ENCODE data around the gene PTPN4.
A peak's percentile ranks its signal among the peaks of the same experiment; 100 is the strongest.

PTPN4 gene

DNA sequence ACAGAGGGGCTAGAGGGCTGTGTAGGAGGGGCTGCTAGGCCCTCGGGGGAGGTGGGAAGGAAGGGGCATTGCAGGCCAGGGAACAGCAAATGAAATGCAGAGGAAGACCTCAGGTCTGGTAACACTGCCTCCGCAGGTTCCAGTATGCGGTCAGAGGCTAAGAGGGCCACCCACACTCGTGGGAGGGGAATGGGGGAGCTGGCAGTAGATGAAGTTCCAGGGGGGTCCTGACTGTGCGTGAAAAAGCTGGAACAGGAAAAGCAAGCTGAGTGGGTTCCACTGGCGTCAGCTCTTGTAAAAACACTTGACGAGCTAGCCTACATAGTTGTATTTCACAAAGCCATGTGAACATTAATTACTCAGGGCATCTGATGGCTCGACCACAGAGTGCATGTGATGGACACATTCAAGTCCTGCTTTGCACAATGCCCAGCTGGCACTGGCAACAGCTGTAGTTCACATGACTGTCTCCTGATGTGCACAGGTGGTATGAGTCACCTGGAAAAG lies 29.0 kb upstream of the PTPN4 start:
- FAIRE-seq (no peak), DNase-seq (ENCODE audit: extremely low spot score, insufficient read length, low read depth) (no peak)

DNA sequence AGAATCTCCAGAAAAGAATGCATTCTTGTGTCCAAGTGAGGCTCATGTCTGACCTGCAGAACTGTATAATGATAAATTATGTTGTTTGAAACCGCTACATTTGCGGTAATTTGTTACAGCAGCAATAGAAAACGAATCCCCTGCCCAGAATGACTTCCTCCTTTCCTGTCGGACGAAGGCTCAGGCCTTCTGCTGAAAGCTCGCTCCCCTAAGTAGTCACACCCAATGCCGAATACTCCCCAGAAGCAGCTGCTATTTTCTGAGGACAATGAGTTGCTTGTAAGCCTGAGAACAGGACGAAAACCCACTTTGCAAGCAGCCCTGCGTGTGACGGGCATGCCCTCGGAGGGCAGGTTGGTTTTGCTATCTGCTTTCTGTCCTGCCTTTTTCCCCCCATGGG lies 27.7 kb upstream of the PTPN4 start:
- no peak for DNase-seq (ENCODE audit: extremely low spot score, insufficient read length, low read depth)
- FAIRE-seq: no peak

DNA sequence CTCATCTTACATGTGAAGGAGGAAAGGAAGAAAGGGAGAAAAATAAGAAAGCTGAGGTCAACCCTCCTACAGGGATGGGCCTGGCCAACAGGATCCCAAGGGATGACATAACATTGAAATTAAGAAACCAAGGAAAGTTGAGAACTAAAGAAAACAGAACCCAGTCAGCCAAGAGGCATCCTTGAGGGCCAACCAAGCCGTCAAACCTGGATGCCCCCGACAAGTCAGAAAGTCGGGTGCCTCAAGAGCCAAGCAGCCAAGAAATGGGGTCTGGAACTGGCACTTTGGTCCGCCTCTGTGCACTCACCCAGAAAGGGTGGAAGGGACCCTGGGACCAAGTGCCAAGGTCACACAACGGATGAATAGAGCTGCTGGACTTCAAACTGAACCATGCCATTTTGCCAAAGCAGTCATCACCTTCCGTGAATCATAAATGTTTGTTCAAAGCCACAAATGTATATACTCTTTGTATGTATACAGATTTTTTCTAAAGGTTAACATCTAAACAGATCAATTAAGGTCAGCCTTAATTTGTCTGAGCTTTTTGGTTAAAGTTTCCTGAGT lies 27.0 kb upstream of the PTPN4 start:
- FAIRE-seq (no peak), DNase-seq (ENCODE audit: extremely low spot score, insufficient read length, low read depth) (no peak)

DNA sequence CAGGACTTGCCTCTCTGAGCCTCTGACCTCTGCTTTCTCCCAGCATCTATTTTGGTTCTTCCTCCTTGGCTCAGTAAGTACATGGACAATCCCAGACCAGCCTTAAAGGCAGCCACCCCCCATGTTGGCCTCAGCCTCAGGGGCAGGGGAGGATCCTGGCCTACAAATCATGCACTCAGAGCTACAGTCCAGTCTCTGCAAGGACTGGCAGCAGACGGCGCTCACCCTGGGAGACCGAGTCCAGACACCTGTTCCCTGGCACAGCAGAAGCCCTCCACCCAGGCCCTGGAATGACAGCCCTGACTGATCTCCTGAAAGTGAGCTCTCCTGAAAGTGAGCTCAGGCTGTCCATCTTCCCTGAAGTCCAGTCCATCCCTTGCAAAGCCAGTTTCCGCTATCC lies 25.7 kb upstream of the PTPN4 start:
- no peak for FAIRE-seq
- DNase-seq (ENCODE audit: extremely low spot score, insufficient read length, low read depth): no peak

DNA sequence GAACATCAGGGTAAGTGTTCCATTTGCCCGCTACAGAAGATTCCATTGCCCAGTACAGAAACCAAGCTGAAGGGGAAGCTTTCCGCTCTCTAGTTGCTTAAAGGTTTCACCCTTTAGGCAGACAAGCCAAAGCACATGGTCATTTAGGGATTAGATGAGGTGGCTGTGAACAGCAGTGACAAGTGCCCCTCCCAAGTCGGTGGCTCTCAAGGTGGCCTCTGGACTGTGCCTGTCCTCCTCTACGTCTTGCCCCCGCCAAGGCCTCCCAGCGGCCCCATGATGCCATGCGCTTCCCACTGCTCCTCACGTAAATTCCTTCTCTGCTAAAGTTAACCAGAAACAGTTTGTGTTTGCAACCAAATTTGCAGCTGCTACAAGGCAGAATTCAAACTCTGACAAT lies 24.2 kb upstream of the PTPN4 start:
- FAIRE-seq (no peak), DNase-seq (ENCODE audit: extremely low spot score, insufficient read length, low read depth) (no peak)

DNA sequence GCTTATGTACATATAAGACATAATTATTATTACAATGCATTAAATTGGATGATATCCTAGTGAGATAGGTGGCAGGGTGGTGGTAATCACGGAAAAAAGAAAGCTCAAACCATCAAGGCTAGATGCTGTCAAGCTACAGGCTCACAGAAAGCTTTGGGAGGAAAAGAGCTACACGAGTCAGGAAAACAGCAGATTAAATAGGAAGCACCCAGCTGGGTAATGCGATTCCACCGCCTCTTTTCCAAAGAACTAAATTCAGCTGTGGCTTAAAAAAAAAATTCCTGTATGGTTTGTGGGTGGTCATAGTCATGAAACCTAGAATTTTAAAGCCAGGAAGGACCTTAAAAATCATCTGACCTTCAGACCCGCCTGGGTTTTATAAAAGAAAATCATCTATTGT lies 23.7 kb upstream of the PTPN4 start:
- DNase-seq (ENCODE audit: extremely low spot score, insufficient read length, low read depth) (no peak), FAIRE-seq (no peak)

DNA sequence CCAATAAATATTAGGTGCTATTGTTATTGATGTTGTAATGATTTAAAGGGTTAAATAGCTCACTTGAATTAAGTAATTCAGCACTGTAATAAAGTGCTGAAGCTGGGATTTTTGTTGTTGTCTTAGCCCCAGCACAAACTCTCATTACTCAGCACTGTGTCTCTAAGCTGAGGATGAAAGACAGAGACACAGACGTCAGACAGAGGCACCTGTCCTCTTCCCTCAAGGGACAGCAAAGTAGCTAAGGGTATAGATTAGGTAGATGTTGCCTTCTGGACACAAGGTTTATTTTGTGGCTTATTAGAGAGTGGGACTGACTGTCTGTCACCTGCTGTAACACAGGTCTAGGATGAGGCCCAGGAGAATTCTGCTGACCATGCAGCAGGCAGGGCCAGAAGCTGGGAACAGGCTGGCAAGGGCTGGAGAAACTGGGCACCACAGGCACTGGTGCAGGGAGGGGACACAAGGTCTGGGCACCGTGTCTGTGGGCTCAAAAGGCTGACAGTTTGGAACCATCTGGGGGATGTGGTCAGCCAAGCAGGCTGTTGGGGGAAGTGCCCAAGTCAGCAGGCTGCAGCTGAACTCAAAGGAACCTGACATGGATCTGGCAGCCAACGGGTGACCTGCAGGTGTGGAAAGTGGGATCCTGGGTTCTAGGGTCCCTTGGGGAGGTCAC lies 20.0 kb upstream of the PTPN4 start:
- DNase-seq (ENCODE audit: extremely low spot score, insufficient read length, low read depth): no peak
- no peak for FAIRE-seq

DNA sequence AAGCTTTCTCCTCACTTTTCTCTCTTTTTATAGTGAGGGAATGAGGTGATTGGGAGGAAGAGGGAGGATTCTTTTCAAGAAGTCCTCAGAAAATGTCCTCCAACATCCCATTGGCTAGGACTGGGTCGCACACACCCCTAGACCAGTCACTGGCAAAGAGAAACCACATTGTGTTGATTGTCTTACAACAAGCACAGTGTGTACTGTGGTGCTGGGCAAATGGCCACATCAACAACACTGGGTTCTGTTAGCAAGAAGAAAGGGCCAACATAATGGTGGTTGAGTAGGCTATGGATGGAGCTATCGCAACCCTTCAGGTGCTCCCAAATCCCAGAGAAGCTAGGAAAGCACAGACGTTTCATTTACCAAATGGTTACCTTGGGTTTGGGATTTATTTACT lies 18.7 kb upstream of the PTPN4 start:
- no peak for FAIRE-seq

DNA sequence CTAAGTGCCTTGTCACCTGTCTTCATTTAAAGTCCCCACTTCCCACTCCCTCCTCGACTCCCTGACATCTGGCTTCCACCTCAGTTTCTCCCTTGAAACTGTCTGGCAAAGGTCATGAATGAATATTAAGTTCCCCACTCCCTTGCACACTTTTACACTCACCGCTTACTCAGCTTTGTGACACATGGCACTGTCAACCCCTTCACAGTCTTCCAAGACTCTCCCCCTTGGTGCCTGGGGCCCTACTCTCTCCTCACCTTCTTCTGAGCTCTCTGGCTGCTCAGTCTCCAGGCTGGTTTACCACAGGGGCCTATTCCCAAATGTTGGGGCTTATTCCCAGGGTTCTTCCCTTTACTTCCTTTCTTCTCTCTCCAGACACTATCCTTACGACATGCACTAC lies 17.9 kb upstream of the PTPN4 start:
- no peak for DNase-seq (ENCODE audit: extremely low spot score, insufficient read length, low read depth)
- FAIRE-seq: no peak

More for the DNA sequence above, 18.7 kb upstream of the PTPN4 start:
- DNase-seq (ENCODE audit: extremely low spot score, insufficient read length, low read depth): no peak

DNA sequence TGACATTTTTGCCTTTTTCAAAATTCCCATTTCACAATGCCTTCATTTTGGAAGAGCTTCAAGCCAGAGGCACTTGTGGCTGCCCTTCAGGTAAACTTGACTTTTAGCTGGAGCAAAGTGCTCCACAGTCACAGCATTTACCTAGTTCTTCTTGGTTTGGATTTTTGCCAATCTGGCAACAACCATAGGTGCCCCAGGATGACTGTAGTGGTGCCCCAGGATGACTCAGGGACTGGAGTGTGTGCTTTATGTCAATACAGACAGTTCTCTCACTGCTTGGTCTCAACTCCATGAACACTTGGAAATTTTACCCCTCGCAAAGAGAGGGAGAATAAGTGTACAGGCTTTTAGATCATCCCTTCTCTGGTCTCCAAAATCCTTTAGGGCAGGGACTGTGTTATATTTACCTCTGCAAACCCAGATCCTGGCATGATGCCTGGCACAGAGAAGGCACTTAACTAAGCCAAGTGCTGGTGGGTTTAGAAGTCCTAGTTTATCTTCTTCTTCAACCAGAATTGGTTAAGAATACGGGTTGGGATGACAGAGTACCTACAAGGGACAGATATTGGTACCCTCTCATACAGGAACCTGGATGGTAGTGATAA lies 15.3 kb upstream of the PTPN4 start:
- FAIRE-seq (no peak), DNase-seq (ENCODE audit: extremely low spot score, insufficient read length, low read depth) (no peak)

DNA sequence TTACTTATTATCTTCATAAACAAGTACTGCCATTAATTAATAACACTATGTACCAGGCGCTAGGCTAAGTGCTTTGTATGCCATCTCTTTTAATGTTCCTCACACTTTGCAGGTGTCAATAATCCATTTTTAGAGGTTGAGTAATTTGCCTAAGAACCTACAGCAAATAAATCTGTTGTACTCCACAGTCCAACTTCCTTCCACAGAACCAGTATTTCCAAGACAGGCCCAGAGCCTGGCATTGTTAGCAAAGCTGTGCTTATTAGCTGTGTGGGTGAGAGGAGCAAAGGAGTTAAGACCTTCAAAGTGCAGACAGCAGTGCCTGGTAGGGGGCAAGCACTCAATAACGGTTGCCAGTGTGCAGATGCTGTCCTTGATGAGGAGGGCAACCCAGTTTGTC lies 14.2 kb upstream of the PTPN4 start:
- no peak for FAIRE-seq
- no peak for DNase-seq (ENCODE audit: extremely low spot score, insufficient read length, low read depth)

DNA sequence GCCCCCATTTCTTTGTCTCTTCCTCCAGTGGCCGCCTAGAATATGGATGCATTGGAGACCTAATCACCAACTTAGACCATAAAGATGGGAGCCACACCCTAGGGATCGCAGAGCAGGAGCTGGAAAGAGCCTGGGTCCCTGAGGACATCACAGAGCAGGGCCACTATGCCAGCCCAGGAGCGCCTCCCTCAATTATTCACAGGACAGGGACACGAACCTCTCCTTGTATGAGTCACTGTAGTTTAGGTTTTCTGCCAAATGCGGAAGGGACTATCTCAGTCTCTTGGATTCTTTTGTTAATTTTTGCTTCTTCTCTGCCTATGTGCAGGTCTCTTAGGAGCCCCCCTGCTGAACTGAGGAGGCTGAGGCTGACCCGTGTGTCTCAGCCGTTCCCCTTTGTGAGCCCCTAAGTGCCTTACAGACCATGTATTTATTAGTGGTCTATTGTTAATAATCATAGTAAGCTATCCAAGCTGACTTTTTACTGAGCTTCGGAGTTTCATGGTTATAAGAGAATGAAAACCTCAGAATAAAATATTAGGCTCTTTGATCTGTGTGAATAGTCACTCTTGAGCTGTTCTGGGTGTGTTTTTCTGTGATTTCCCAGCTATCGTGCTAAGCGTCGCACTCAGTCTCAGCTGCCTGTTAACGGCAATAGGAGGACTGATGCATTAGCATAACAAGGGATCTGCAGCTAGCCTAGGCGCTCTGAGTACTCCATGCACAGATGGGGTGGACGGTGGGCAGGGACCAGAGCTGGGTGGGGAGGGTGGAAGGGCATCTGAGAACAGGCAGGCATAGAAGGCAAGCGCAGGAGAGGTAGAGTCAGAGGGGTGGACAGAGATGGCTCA lies 12.7 kb upstream of the PTPN4 start:
- FAIRE-seq (no peak), DNase-seq (ENCODE audit: extremely low spot score, insufficient read length, low read depth) (no peak)

DNA sequence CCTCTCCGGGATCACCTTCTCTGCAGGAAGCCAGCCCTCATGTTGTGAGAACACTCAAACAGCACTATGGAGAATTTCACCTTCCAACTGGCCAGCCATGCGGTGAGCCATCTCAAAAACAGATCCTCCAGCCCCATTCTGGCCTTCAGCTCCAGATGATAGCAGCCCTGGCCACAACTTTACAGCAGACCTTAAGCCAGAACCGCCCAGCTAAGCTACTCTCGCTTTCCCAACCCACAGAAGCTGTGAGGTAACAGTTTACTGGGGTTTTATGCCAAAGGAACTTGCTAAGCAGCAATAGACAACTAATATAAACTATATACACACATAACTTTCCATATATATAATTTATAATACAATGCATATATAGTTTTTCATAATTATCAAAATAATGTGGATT lies 11.6 kb upstream of the PTPN4 start:
- FAIRE-seq (no peak), DNase-seq (ENCODE audit: extremely low spot score, insufficient read length, low read depth) (no peak)

DNA sequence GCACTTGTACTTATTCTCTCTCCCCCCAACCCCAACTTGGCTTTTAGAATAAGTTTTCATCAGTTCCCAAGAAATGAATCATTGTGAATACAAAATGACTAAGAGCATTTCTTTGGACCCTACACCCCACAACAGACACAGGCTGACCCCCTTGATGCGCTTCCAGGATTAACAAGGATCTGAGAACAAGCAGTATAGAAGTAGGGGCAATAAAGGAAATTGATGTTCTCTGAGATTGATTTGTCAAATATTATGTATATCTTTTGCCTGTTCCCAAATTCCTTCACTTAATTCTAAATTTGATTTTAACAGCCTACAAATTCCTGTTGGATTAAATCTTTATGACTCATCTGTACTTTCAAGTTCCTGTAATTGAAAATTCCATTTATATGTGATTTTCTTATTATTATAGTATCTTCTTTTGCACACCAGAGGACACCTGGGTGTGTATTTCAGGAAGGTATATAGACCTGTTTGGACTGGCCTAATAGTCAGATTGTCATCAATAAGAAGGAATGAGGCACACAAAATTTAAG lies 10.2 kb upstream of the PTPN4 start:
- DNase-seq (ENCODE audit: extremely low spot score, insufficient read length, low read depth) (no peak), FAIRE-seq (no peak)

DNA sequence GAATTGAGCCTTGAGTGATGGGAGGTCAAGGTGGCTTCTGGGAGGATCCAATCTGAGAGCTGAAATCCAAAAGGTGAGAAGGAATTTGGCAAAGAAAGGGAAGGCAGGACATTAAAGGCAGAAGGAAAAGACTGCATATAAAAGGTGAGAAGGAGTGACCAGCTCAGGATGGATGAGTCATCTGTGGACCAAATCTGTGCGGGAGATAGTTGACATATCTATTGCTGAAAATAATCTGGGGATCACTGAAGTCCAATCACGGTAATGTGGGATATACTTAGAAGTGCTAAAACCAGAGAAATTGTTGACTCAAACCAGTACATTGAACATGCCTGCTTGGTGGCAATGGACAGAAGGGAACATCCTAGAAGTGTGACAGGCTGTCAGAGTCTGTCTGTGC lies 8.0 kb upstream of the PTPN4 start:
- DNase-seq (ENCODE audit: extremely low spot score, insufficient read length, low read depth) (no peak), FAIRE-seq (no peak)

DNA sequence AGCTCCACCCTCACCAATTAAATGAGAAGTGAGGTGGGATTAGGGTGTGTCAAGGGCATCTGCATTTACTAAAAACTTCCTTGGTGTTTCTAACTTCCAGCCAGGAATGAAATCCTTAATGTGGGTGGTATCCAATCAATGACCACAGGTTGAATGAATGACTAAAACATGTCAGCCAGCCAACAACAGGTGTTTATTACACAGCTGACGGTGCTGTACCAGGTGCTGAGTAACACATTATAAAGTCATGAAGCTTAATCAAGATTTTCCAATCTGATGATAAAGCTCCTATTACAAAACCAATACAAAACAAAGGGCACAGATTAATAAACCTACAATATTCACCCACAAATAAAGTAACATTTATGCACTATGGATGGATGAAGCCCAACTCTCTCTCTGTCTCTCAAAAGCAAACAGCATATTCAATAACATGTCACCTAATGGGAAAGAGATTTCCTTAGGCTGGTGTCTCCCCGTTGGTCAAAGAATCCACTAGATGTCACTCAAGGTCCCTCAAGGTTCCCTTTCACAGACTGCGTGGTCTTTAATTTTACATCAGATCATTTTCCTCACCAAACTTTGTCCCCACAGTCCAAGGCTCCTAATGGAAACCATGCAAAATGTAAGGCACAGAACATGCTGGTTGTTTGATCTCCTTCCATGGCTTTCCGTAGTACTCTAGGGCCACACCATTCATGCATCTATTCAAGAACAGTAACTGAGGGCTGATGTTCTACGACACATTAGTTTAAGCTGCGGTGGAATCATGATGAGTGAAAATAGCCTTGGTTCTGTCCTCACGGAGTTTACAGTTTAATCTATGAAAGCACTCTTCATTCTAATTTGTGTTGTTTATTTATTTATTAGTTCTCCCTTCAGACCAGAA lies 6.4 kb upstream of the PTPN4 start:
- DNase-seq (ENCODE audit: extremely low spot score, insufficient read length, low read depth) (no peak), FAIRE-seq (peak; percentile 89)

DNA sequence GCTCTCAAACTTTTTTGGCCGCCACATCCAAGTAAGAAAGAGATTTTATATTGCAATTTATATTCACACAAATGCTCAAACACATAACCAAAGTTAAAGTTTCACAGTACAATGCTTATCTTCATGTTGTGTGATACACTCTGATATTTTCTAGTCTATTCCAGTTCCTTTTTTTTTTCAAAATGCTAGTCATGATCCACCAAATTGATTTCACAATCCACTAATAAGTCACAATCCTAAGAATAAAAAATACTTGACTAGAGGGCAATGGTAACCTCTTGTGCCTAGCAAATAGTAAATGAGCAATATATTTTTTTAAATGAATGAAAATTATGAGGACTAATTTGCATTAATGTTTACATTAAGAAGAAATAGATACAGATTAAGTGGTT lies 5.8 kb upstream of the PTPN4 start:
- DNase-seq (ENCODE audit: extremely low spot score, insufficient read length, low read depth) (no peak), FAIRE-seq (no peak)

DNA sequence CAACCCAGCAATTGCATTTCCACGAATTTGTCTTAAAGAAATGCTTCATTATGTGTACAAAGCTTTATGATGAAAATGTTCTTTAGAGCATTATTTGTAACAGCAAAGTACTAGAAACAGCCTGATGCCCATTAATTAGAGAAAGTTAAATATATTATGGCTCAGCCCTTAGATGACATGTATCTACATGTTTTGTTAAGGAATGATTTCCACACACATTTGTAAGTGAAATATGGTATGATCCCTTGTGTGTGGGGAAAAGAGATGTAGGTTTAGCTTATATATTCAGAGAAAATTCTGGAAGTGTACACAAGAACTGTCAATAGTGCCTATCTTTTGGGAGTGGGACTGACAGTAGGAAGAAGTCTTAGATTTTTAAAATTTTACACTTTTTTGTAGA lies 3.8 kb upstream of the PTPN4 start:
- FAIRE-seq (no peak), DNase-seq (ENCODE audit: extremely low spot score, insufficient read length, low read depth) (no peak)

DNA sequence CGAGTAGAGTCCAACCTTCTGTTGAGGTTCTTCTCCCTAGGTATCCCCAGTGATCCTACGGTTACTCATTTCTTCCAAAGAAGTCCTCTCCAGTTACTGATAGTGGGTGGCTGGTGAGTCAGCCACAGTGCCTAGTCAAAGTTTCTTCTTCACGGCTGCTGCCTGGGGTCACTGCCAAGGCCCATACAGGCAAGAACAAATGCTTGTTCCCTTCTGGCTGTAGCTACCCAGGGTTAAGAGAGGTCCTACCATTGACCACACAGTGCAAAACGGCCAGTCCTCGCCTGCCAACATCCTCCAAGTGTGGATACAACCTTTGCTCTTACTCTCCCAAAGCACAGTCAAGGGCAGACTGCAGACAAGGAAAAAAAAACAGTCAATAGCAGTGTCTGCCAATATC lies 2.9 kb upstream of the PTPN4 start:
- DNase-seq (ENCODE audit: extremely low spot score, insufficient read length, low read depth) (no peak), FAIRE-seq (no peak)

Data from GM18507 (cell line).